Erythroblast (primary cell): ENCODE data around the gene MAP1S.

Source experiments
- GATA1 ChIP-seq: IDR thresholded peaks from 2 replicates; pipeline ENCODE4 v1.6.1; 2011; ENCODE audit warnings: low read depth, mild to moderate bottlenecking, control low read depth, low read length, moderate library complexity
- POLR2A ChIP-seq: IDR thresholded peaks from 2 replicates; pipeline ENCODE4 v1.6.1; 2011; ENCODE audit warnings: mild to moderate bottlenecking, low read length

DNA sequence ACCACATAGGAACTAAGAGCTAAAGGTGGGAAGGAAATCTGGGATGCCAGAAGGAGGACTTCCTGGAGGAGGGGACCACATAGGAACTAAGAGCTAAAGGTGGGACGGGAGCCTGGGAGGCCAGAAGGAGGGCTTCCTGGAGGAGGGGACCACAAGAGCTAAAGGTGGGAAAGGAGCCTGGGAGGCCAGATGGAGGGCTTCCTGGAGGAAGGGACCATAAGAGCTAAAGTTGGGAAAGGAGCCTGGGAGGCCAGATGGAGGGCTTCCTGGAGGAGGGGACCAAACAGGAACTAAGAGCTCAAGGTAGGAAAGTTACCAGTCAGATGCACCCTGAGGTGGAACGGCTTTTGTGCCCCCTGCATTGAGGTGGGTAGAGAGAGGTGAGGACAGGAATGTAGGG is 22.2 kb downstream of the MAP1S start:
- TF ChIP-seq POLR2A (no peak), GATA1 (no peak)
